HCT116 (cell line): ENCODE data around the gene AHR. TPM values are rescaled to one million over a fixed set of nuclear protein-coding genes. Genes with fewer than 3 reads are reported as not detected.

Experiments used
- ATAC-seq: fragments of 200-7000 bp; cut with Tn5 transposase; 2 replicates; pipeline ENCODE4 v1.9.1; 2020; ENCODE audit warnings: mild to moderate bottlenecking, moderate library complexity
- BruUV-seq: library from RNA; stranded (reverse); fragments of 400-500 nt; replicated peaks from 2 replicates; lab custom pipeline; 2021; lab: Mats Ljungman, UMichigan
- CTCF ChIA-PET: fragments of 300-600 bp; sonication (Branson Sonifier 250); formaldehyde crosslinking; loops from one replicate; lab custom pipeline; 2021; ENCODE audit warnings: antibody characterized with exemption; lab: Charles Lee
- POLR2A ChIA-PET: fragments of 300-600, 350-600 bp; sonication (Branson Sonifier 250); formaldehyde crosslinking; loops from one replicate; lab custom pipeline; 2021; ENCODE audit warnings: antibody characterized with exemption; lab: Charles Lee
- RAD21 ChIA-PET, 2 experiments: fragments of 300-600 bp; sonication (Branson Sonifier 250); formaldehyde crosslinking; loops; one replicate each; lab custom pipeline; 2023; ENCODE audit warnings: low total read pairs in 2 of 2; ENCODE audit not compliant: uncharacterized antibody in 2 of 2, unreplicated experiment in 2 of 2, low non-redundant PET in 1 of 2; lab: Charles Lee
- DNase-seq: peaks from one replicate; pipeline ENCODE4 v3.0.0-alpha.2; 2010; ENCODE audit warnings: low read depth, low spot score
- H2AFZ ChIP-seq: fragments of 200-600 bp; shearing (Covaris generic), sonication (generic); 2 replicates; pipeline ENCODE4 v1.6.1; 2017; ENCODE audit warnings: low read depth, mixed run types, mixed read lengths, antibody characterized with exemption, low read length; ENCODE audit not compliant: poor library complexity, severe bottlenecking
- H3K27ac ChIP-seq: 2 replicates; pipeline ENCODE4 v1.5.1; 2012; ENCODE audit warnings: low read depth, low read length
- H3K27me3 ChIP-seq: fragments of 200-600 bp; sonication (generic); 2 replicates; pipeline ENCODE4 v1.6.1; 2016; ENCODE audit warnings: mixed run types, low read length, mixed read lengths; ENCODE audit not compliant: insufficient read depth
- H3K36me3 ChIP-seq, 2 experiments: fragments of 200-500 bp in 1 of 2; fragments of 200-600 bp in 1 of 2; sonication (Bioruptor generic) in 1 of 2; sonication (generic) in 1 of 2; 2 replicates each; pipeline versions ENCODE4 v1.5.1 to v1.6.1; 2014 to 2016; ENCODE audit warnings: low read length in 2 of 2, inconsistent platforms in 1 of 2, mixed read lengths in 1 of 2, mixed run types in 1 of 2; ENCODE audit not compliant: insufficient read depth in 2 of 2, control insufficient read depth in 1 of 2
- H3K4me1 ChIP-seq, 2 experiments: fragments of 200-600 bp in 1 of 2; sonication (generic) in 1 of 2; 2 replicates each; pipeline versions ENCODE4 v1.5.1 to v1.6.1; 2012 to 2017; ENCODE audit warnings: low read length in 2 of 2, inconsistent platforms in 1 of 2, mild to moderate bottlenecking in 1 of 2, mixed read lengths in 1 of 2, mixed run types in 1 of 2, moderate library complexity in 1 of 2; ENCODE audit not compliant: insufficient read depth in 2 of 2, control insufficient read depth in 1 of 2
- H3K4me2 ChIP-seq: fragments of 200-600 bp; sonication (generic); 2 replicates; pipeline ENCODE4 v1.6.1; 2017; ENCODE audit warnings: mixed run types, low read length, mixed read lengths
- H3K4me3 ChIP-seq, 2 experiments: fragments of 200-600 bp in 1 of 2; sonication (generic) in 1 of 2; replicated peaks in 1 of 2; 2 replicates each; pipeline ENCODE4 v1.5.1; 2011 to 2016; ENCODE audit warnings: low read length in 2 of 2, control low read depth in 1 of 2, low read depth in 1 of 2, mild to moderate bottlenecking in 1 of 2, mixed read lengths in 1 of 2, mixed run types in 1 of 2
- H3K79me2 ChIP-seq: fragments of 200-600 bp; sonication (generic); 2 replicates; pipeline ENCODE4 v1.6.1; 2017; ENCODE audit warnings: mild to moderate bottlenecking, mixed run types, low read length, moderate library complexity, mixed read lengths; ENCODE audit not compliant: insufficient read depth
- H3K9ac ChIP-seq: fragments of 200-600 bp; sonication (generic); 2 replicates; pipeline ENCODE4 v1.6.1; 2016; ENCODE audit warnings: low read length, mixed read lengths
- H3K9me2 ChIP-seq: fragments of 200-600 bp; sonication (generic), shearing (Covaris generic); 2 replicates; pipeline ENCODE4 v1.6.1; 2017; ENCODE audit warnings: mixed run types, mild to moderate bottlenecking, moderate library complexity; ENCODE audit not compliant: insufficient read depth
- H3K9me3 ChIP-seq, 2 experiments: fragments of 200-500 bp in 1 of 2; fragments of 200-600 bp in 1 of 2; sonication (Bioruptor generic) in 1 of 2; sonication (generic) in 1 of 2; 2 replicates each; pipeline ENCODE4 v1.6.1; 2014 to 2017; ENCODE audit warnings: low read length in 2 of 2, mixed read lengths in 2 of 2, inconsistent platforms in 1 of 2, low read depth in 1 of 2, mild to moderate bottlenecking in 1 of 2, mixed run types in 1 of 2, moderate library complexity in 1 of 2; ENCODE audit not compliant: control insufficient read depth in 1 of 2, insufficient read depth in 1 of 2
- H4K20me1 ChIP-seq: fragments of 200-600 bp; sonication (generic), shearing (Covaris generic); 2 replicates; pipeline ENCODE4 v1.6.1; 2017; ENCODE audit warnings: mixed run types, mild to moderate bottlenecking, moderate library complexity; ENCODE audit not compliant: insufficient read depth
- CTCF ChIP-seq, 3 experiments: fragments of 200-600 bp in 1 of 3; sonication (generic) in 1 of 3; IDR thresholded peaks in 2 of 3; conservative IDR thresholded peaks in 1 of 3; 2 replicates each; pipeline ENCODE4 v1.5.1; 2012 to 2017; ENCODE audit warnings: low read depth in 2 of 3, low read length in 2 of 3, antibody characterized with exemption in 1 of 3, borderline replicate concordance in 1 of 3, control low read depth in 1 of 3, mild to moderate bottlenecking in 1 of 3, mixed read lengths in 1 of 3, mixed run types in 1 of 3, moderate library complexity in 1 of 3; ENCODE audit not compliant: insufficient read depth in 1 of 3
- ELF1 ChIP-seq: IDR thresholded peaks from 2 replicates; pipeline ENCODE4 v1.6.1; 2012; ENCODE audit warnings: low read depth, borderline replicate concordance
- EZH2 ChIP-seq: fragments of 200-600 bp; sonication (generic); IDR thresholded peaks from 2 replicates; pipeline ENCODE4 v1.6.1; 2017; ENCODE audit warnings: antibody characterized with exemption, mixed run types
- EZH2phosphoT487 ChIP-seq: fragments of 200-600 bp; IDR thresholded peaks from 2 replicates; pipeline ENCODE4 v1.6.1; 2018; ENCODE audit warnings: antibody characterized with exemption, borderline replicate concordance
- POLR2AphosphoS5 ChIP-seq: IDR thresholded peaks from 2 replicates; pipeline ENCODE4 v1.6.1; 2011; ENCODE audit warnings: mild to moderate bottlenecking, low read depth, low read length, moderate library complexity
- RAD21 ChIP-seq: IDR thresholded peaks from 2 replicates; pipeline ENCODE4 v1.6.1; 2012; ENCODE audit warnings: low read depth, mild to moderate bottlenecking
- REST ChIP-seq: IDR thresholded peaks from 2 replicates; pipeline ENCODE4 v1.6.1; 2012; ENCODE audit warnings: low read depth
- SP1 ChIP-seq: IDR thresholded peaks from 2 replicates; pipeline ENCODE4 v1.6.1; 2012; ENCODE audit warnings: low read depth
- intact Hi-C: fragments of 100-400 bp; cut with micrococcal nuclease; formaldehyde crosslinking; loops from 2 replicates; pipeline ENCODE4 v1.10.0; 2022
- total RNA-seq: library from RNA; stranded (reverse); gene quantifications from one replicate; pipeline ENCODE4 v1.2.1, GENCODE V29; 2021; ENCODE audit not compliant: unreplicated experiment

AHR gene
- total RNA-seq, 1 experiment from 2014 or later, result 29.7 TPM

- RAD21 ChIA-PET, result no interaction called here
- CTCF ChIA-PET, result interaction anchor here (0.7 to 2.7 kb wide), 11 partner anchors 8 to 319 kb away, joined by 3 to 16 read pairs (median 3); no protein-coding TSS in a partner anchor
- no peaks in the 10 kb centered on the region for H4K20me1 ChIP-seq
- intact Hi-C loops, result loop anchor here (5.0 to 10.0 kb wide), 3 partner anchors 231 to 1187 kb away; no protein-coding TSS in a partner anchor
- H2AFZ ChIP-seq, result no peak overlapping the region
- no peaks in the 10 kb centered on the region for H3K27me3 ChIP-seq
- H3K4me1 ChIP-seq, result peaks cover 23 to 54% of the 10 kb centered on the region in 2 experiments
- peaks cover 79% of the 10 kb centered on the region for H3K79me2 ChIP-seq
- H3K27ac ChIP-seq, result no peak overlapping the region
- H3K9me2 ChIP-seq, result no peaks in the 10 kb centered on the region
- BruUV-seq, result no TSS peak
- ATAC-seq (no peak), DNase-seq (no peak)
- no peak overlapping the region for H3K4me3 ChIP-seq
- H3K36me3 ChIP-seq, result no peaks in the 10 kb centered on the region
- H3K9me3 ChIP-seq, result no peaks in the 10 kb centered on the region
- TF ChIP-seq EZH2, result no peak
- no peak for TF ChIP-seq ELF1
- TF ChIP-seq EZH2phosphoT487, result no peak
- TF ChIP-seq POLR2AphosphoS5, result no peak
- TF ChIP-seq SP1, result no peak
- TF ChIP-seq CTCF (IDR thresholded peaks at IDR 0.05 in 2 of 3, conservative IDR thresholded peaks at IDR 0.05 in 1 of 3; ENCODE audit: borderline replicate concordance in 1 of 3, insufficient read depth in 1 of 3, low read depth in 2 of 3, low read length in 2 of 3), result peak; percentile 37 to 56 (median 48); a peak in 5 of 6 replicates
- TF ChIP-seq REST, result no peak
- peak; percentile 45 for TF ChIP-seq RAD21
- H3K4me2 ChIP-seq, result peak overlapping the region; percentile 1; the same call in 1 of the 2 replicates
- POLR2A ChIA-PET, result no interaction called here
- H3K9ac ChIP-seq, result no peak overlapping the region
Measured at GRCh38 chr7:17301471-17302456, 3.3 kb downstream of the AHR start.
